GM03348 (cell line): ENCODE measurements around the gene SLC2A5.
A peak's percentile ranks its signal among the peaks of the same experiment; 100 is the strongest.
"Not testable (repeated sequence)": the region's sequence is repeated elsewhere in the genome, so short reads cannot be mapped to it uniquely, and the experiment has no call there.

Experiments used
- DNase-seq: peaks from one replicate; pipeline ENCODE4 v3.0.0; 2012; ENCODE audit warnings: low spot score

Gene SLC2A5, protein sequence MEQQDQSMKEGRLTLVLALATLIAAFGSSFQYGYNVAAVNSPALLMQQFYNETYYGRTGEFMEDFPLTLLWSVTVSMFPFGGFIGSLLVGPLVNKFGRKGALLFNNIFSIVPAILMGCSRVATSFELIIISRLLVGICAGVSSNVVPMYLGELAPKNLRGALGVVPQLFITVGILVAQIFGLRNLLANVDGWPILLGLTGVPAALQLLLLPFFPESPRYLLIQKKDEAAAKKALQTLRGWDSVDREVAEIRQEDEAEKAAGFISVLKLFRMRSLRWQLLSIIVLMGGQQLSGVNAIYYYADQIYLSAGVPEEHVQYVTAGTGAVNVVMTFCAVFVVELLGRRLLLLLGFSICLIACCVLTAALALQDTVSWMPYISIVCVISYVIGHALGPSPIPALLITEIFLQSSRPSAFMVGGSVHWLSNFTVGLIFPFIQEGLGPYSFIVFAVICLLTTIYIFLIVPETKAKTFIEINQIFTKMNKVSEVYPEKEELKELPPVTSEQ

GRCh38 chr1:9069326-9070100 is at the start of gene SLC2A5:
Gene SLC2A5, minus strand, starts transcription at chr1:9069635. Its CDS starts 99 bp downstream, at chr1:9069536.
- DNase-seq = peak; percentile 58

DNA sequence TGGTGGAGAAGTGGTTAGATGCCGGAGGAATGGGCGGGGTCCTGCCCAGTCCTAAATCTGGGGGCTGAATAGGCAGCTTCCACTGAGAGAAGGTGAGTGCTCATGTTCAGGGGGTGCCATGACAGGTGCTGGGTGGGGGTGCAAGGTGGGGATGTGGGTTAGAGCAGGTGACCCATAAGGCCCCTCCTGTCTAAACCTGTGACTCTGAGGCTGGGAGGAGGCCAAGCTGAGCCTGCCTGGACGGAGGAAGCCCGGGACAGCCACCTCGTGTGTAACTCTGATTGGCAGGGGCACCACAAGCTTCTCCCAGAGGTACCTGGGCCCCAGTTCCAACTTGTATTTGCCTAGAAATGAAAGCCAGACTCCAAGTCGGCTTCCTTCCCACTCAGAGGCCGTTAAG is 48.8 kb upstream of the SLC2A5 start:
- no peak for DNase-seq

GRCh38 chr1:9115351-9116205 is 46.1 kb upstream of the SLC2A5 start:
- DNase-seq = no peak

- DNase-seq = no peak
Measured at GRCh38 chr1:9112961-9113880, 43.8 kb upstream of the SLC2A5 start.

GRCh38 chr1:9111957-9112356 is 42.5 kb upstream of the SLC2A5 start:
- no peak for DNase-seq

DNA sequence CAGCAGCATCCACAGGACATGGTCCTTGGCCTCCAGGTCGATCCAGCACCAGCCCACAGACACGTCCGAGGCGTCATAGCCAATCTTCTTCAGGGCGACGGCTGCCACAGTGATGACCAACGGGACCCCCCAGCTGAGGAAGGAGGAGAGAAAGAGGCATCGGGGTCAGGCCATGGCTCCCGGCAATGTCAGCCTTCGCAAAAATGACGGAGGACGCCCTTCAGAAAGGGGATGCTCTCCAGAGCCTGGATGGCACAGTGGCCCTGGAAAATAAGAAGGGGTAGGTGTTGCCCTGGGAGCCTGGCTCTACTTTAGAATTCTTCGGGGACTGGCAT is 41.9 kb upstream of the SLC2A5 start:
- no peak for DNase-seq

- DNase-seq = peak; percentile 83
Measured at GRCh38 chr1:9110669-9111356, 41.4 kb upstream of the SLC2A5 start.

GRCh38 chr1:9108056-9108665 is 38.7 kb upstream of the SLC2A5 start:
- no peak for DNase-seq

GRCh38 chr1:9107136-9107535 is 37.7 kb upstream of the SLC2A5 start:
- no peak for DNase-seq

GRCh38 chr1:9106286-9106685 is 36.9 kb upstream of the SLC2A5 start:
- DNase-seq = no peak

DNA sequence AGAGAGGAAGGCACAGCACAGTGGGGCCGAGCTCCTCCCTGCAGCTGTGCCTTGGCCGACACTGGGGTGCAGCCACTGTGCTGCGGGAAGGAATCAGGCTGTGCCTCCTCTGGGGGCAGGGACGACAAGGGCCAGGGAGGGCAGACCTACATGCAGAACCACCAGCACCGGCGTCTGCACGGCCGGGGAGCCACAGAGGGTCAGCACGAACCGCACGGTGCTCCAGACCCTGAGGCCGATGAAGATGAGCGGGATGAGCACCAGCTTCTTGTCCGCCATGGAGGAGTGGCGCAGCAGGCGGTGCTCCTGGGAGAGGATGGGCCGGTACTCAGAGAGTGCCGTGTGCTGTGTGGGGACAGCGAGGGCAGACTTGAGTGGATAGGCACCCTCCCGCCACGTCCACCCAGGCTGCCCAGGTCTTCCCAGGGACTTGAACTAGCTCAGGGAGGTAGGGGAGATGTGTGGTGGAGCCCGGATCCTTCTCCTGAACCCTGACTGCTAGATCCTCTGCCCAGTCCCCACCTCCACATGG is 36.0 kb upstream of the SLC2A5 start:
- DNase-seq = no peak

GRCh38 chr1:9101510-9102146 is 32.2 kb upstream of the SLC2A5 start:
- peak; percentile 82 for DNase-seq

- no peak for DNase-seq
Measured at GRCh38 chr1:9100471-9101043, 31.1 kb upstream of the SLC2A5 start.

DNA sequence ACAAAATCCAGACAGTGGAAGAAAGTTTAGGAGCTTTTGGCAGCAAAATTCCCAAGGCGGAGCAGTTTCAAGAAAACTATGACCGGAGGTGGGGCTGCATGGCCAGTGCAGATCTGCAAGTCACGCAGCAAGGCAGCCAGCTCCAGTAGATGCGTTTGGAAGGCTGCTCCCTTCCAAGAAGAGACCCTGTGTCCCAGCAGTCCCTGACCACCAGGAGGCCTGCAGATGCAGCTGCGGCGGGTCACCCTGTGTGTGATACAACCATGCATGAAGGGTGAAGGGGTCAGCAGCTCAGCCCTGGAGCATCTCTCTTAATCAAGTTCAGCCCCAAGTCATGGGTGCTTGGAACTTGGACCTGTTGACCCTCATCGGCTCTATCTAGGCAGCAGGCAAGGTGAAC is 30.1 kb upstream of the SLC2A5 start:
- no peak for DNase-seq

- no peak for DNase-seq
Measured at GRCh38 chr1:9097947-9098705, 28.7 kb upstream of the SLC2A5 start.

DNA sequence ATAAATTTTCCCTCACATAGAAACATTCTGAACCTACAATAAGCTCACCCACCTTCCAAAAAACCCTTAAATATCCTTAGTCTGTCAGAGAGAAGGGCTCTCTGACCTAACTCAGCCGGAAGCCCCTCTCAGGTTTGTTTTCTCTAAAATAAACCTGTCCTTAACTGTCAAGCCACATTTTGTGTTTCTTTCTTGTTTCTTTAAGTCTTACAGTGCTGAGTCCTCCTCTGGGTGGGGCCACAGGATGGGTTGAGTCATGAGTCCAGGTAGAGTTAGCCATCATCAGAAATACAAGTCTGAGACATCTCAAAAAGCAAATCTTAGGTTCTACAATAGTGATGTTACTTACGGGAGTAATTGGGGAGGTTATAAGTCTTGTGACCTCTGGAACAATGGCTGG is 26.4 kb upstream of the SLC2A5 start:
- DNase-seq = no peak

DNA sequence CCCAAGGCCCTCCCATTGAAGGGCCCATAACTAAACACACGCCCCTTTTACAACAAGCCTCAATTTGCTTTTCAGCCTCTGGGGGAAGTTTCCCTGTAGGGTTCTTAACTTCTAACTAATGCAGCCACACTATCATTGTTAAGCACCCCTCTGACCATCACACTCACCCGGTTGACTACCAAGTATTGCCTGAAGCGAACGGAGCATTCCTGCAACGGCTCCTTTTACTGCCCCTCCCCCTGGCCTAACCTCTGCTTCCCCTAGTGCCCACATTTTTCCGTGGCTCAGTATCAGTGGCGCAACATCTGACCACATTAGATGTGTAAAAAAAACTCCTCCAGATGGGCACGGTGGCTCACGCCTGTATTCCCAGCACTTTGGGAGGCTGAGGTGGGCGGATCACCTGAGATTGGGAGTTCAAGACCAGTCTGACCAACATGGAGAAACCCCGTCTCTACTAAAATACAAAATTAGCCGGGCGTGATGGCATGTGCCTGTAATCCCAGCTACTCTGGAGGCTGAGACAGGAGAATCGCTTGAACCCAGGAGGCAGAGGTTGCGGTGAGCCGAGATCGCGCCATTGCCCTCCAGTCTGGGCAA is 24.7 kb upstream of the SLC2A5 start:
- not testable (repeated sequence) for DNase-seq

GRCh38 chr1:9093581-9093980 is 24.1 kb upstream of the SLC2A5 start:
- no peak for DNase-seq
